BLaER1 treated with 17β-estradiol and CSF1 and Interleukin-3, amounts not matched to agents 10 nM and 100 nM (cell line): Measurements from ENCODE around the gene CCDC86.
"Not testable (repeated sequence)": the region's sequence is repeated elsewhere in the genome, so short reads cannot be mapped to it uniquely, and the experiment has no call there.

ENCODE experiments used
- H3K27ac ChIP-seq, 11 experiments: shearing (Covaris generic); formaldehyde crosslinking; 2 replicates each; pipeline ENCODE4 v1.8.1; 2022
- H3K27me3 ChIP-seq, 11 experiments: shearing (Covaris generic); formaldehyde crosslinking; 2 replicates each; pipeline ENCODE4 v1.8.1; 2022
- H3K36me3 ChIP-seq, 11 experiments: shearing (Covaris generic); formaldehyde crosslinking; 2 replicates each; pipeline ENCODE4 v1.8.1; 2022
- H3K4me1 ChIP-seq, 10 experiments: shearing (Covaris generic); formaldehyde crosslinking; 2 replicates each; pipeline ENCODE4 v1.8.1; 2022
- H3K4me2 ChIP-seq, 11 experiments: shearing (Covaris generic); formaldehyde crosslinking; 2 replicates each; pipeline ENCODE4 v1.8.1; 2022
- H3K4me3 ChIP-seq, 10 experiments: shearing (Covaris generic); formaldehyde crosslinking; 2 replicates each; pipeline ENCODE4 v1.8.1; 2022
- H3K9ac ChIP-seq, 11 experiments: shearing (Covaris generic); formaldehyde crosslinking; 2 replicates each; pipeline ENCODE4 v1.8.1; 2022
- H3K9me3 ChIP-seq, 11 experiments: shearing (Covaris generic); formaldehyde crosslinking; replicated peaks in 1 of 11; 2 replicates each; pipeline ENCODE4 v1.8.1; 2022
- H4K20me1 ChIP-seq, 11 experiments: shearing (Covaris generic); formaldehyde crosslinking; 2 replicates each; pipeline ENCODE4 v1.8.1; 2022
- Cebpa-rat ChIP-seq, 11 experiments: shearing (Covaris generic); IDR thresholded peaks; 2 replicates each; pipeline ENCODE4 v1.8.1; 2022

The CCDC86 gene

DNA sequence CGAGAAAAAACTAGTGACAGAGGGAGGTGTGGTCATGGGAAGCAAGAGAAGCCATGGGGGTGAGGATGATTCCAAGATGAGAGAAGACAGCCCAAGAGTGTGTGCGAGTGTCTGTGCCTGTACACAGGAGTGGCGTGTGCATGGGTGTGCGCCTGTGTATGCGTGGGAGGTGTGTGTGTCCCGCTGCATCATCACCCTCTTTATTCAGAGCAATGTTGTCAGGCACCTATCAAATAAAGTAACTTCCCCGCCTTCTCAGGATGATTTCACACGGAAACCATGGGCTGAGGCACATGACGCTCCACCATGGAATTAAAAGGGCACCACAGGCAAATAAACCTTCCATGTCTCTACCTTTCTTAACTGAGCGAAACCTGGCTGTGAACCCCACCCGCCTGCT lies 32.2 kb upstream of the CCDC86 start:
- peaks cover 16 to 61% (median 51%) of the 10 kb centered on the region in 10 experiments for H3K4me1 ChIP-seq
- H3K9me3 ChIP-seq, result peaks cover 11 to 27% (median 23%) of the 10 kb centered on the region in 11 experiments; a peak in 21 of 22 replicates
- peak overlapping the region in 8 of 11 experiments; percentile 30 to 87 (median 80); a peak in 11 of 22 replicates for H3K4me2 ChIP-seq
- no peak for TF ChIP-seq Cebpa-rat (IDR thresholded peaks at IDR 0.05)
- H3K36me3 ChIP-seq, result no peaks in the 10 kb centered on the region
- H3K4me3 ChIP-seq, result no peak overlapping the region
- no peaks in the 10 kb centered on the region for H4K20me1 ChIP-seq
- H3K9ac ChIP-seq, result no peak overlapping the region
- peak overlapping the region in 1 of 11 experiments; percentile 72; a peak in 1 of 22 replicates for H3K27ac ChIP-seq
- H3K27me3 ChIP-seq, result no peaks in the 10 kb centered on the region

DNA sequence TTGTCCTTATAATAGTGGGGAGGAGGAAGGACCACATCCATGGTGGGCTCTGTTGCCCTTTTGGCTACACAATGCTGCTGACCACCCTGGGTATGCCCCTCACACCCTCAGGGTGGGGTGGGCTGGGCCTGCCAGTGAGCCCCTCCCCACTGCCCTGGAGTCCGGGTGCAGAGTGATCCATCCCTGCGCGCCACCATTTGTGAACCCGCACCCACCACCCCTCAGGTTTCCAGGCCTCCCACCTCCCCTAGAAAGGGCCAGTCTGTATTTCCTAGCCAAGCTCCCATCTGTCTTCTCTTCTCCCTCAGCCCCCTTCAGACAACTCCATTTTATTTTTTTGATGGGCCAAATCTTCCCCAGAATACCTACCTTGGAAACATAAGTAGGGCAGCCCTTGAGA lies 31.8 kb upstream of the CCDC86 start:
- H3K36me3 ChIP-seq, result no peaks in the 10 kb centered on the region
- peaks cover 16 to 61% (median 51%) of the 10 kb centered on the region in 10 experiments for H3K4me1 ChIP-seq
- H3K27ac ChIP-seq, result peak overlapping the region in 6 of 11 experiments; percentile 59 to 76 (median 72); a peak in 9 of 22 replicates
- no peaks in the 10 kb centered on the region for H3K27me3 ChIP-seq
- H3K4me2 ChIP-seq, result peak overlapping the region in 9 of 11 experiments; percentile 65 to 87 (median 80); a peak in 18 of 22 replicates
- H3K9ac ChIP-seq, result peak overlapping the region in 4 of 11 experiments; percentile 48 to 68 (median 57); a peak in 4 of 22 replicates
- H4K20me1 ChIP-seq, result no peaks in the 10 kb centered on the region
- no peak overlapping the region for H3K4me3 ChIP-seq
- H3K9me3 ChIP-seq, result peaks cover 11 to 29% (median 23%) of the 10 kb centered on the region in 11 experiments; a peak in 21 of 22 replicates
- no peak for TF ChIP-seq Cebpa-rat (IDR thresholded peaks at IDR 0.05)

DNA sequence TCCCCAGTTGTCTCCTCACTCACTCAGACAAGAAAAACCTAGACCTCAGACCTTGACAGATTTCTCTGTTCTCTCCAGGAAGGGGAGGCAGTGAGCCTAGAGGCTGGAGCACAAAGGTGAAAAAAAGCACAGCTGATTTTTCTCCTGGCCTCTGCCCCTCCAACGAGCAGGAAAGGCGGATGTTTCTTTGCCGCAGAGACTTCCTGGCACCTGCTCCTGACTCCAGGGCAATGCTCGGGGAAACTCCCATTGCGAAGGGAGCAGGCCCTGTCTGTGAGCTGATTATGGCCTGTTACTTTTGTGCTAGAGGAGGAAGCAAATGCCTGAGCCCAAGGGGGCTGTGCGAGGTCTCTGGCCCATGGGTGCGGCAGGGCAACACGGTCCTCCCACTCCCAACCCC lies 31.3 kb upstream of the CCDC86 start:
- Histone ChIP-seq H3K27ac (peak overlapping the region in 9 of 11 experiments; percentile 22 to 76 (median 63); a peak in 17 of 22 replicates), H3K4me3 (no peak overlapping the region), H4K20me1 (no peaks in the 10 kb centered on the region), H3K4me2 (peak overlapping the region; percentile 58 to 87 (median 79)), H3K9ac (peak overlapping the region in 9 of 11 experiments; percentile 2 to 68 (median 48); a peak in 12 of 22 replicates), H3K4me1 (peaks cover 16 to 60% (median 51%) of the 10 kb centered on the region in 10 experiments), H3K27me3 (no peaks in the 10 kb centered on the region), H3K36me3 (no peaks in the 10 kb centered on the region), H3K9me3 (peaks cover 11 to 32% (median 23%) of the 10 kb centered on the region in 11 experiments; a peak in 21 of 22 replicates)
- TF ChIP-seq Cebpa-rat (IDR thresholded peaks at IDR 0.05), result no peak

DNA sequence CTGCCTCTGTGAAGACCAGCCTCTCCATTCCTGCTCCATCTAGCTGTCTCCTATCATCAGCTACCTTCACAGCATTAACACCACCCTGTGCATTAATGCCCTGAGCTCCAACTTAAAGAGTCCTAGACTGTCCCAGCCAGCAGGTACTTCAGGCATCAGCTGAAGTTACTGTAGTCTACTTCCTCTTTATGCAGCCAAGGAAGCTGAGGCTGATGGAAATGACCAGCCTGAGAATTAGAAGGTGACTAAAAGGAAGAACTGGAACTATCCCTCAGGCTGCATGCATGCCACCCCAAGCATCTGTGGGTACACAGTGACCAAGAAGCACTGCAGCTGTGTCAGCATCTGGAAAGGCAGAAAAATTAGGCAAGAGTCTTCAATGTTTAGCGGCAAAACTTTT lies 28.6 kb upstream of the CCDC86 start:
- peak overlapping the region in 1 of 11 experiments; percentile 9; a peak in 1 of 22 replicates for H3K4me2 ChIP-seq
- peaks cover 27 to 53% (median 40%) of the 10 kb centered on the region in 11 experiments for H3K9me3 ChIP-seq
- H4K20me1 ChIP-seq, result no peaks in the 10 kb centered on the region
- H3K4me3 ChIP-seq, result no peak overlapping the region
- H3K27ac ChIP-seq, result no peak overlapping the region
- no peak for TF ChIP-seq Cebpa-rat (IDR thresholded peaks at IDR 0.05)
- H3K4me1 ChIP-seq, result peaks cover 16 to 35% (median 29%) of the 10 kb centered on the region in 10 experiments
- no peaks in the 10 kb centered on the region for H3K36me3 ChIP-seq
- no peak overlapping the region for H3K9ac ChIP-seq
- H3K27me3 ChIP-seq, result no peaks in the 10 kb centered on the region

DNA sequence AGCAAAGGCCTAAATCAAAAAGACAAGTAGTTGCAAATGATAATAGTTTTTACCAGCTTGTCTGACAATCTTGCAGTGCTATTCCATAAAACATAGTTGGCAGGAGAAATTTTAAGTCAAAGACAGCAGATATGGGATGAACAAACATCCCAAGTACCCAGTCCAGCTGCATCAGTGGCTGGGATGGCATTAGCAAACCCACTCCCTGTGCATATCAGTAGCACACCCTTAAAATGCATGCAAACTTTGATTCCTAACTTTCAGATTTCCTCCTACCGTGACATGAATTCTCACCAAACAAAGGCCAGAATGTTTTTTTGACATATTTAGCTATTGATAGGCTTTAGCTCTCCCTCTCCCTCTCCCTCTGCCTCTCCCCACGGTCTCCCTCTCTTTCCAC lies 27.8 kb upstream of the CCDC86 start:
- Histone ChIP-seq H3K36me3 (no peaks in the 10 kb centered on the region), H3K4me1 (peaks cover 16 to 31% (median 27%) of the 10 kb centered on the region in 10 experiments), H3K27me3 (no peaks in the 10 kb centered on the region), H3K9ac (no peak overlapping the region), H3K9me3 (peaks cover 27 to 53% (median 40%) of the 10 kb centered on the region in 11 experiments), H3K4me2 (no peak overlapping the region), H3K27ac (no peak overlapping the region), H3K4me3 (no peak overlapping the region), H4K20me1 (no peaks in the 10 kb centered on the region)
- TF ChIP-seq Cebpa-rat (IDR thresholded peaks at IDR 0.05), result no peak

DNA sequence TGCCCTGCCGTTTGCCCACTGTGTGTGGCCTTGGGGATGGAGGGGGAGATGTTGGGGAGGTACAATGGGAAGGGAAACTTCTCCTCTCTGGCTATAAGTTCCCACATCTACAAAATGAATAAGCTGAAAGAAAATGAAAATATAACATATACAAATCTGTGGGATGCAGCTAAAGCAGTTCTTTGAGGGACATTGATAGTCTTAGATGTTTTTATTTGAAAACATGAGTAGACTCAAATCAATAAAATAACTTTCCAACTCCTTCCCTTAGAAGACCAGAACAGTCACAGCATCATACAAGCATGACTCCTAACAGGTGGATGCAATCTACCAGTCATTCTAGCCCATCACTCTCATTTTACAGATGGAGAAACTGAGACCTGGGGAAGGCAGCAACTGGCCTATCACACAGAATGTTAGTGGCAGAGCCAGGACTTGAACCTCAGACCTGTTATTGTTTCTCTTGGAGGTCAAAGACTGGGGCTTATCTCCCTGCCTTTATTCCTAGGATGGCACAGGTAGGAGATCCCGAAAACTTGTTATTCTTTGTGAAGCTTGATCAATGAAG lies 25.2 kb upstream of the CCDC86 start:
- TF ChIP-seq Cebpa-rat (IDR thresholded peaks at IDR 0.05), result no peak
- Histone ChIP-seq H3K4me1 (peaks cover 2 to 10% (median 5%) of the 10 kb centered on the region in 10 experiments; a peak in 18 of 20 replicates), H3K27ac (no peak overlapping the region), H3K4me2 (no peak overlapping the region), H3K9me3 (peaks cover 27 to 53% (median 40%) of the 10 kb centered on the region in 11 experiments), H3K4me3 (peak overlapping the region in 1 of 10 experiments; percentile 8; a peak in 1 of 20 replicates), H3K36me3 (no peaks in the 10 kb centered on the region), H4K20me1 (no peaks in the 10 kb centered on the region), H3K9ac (no peak overlapping the region), H3K27me3 (no peaks in the 10 kb centered on the region)

DNA sequence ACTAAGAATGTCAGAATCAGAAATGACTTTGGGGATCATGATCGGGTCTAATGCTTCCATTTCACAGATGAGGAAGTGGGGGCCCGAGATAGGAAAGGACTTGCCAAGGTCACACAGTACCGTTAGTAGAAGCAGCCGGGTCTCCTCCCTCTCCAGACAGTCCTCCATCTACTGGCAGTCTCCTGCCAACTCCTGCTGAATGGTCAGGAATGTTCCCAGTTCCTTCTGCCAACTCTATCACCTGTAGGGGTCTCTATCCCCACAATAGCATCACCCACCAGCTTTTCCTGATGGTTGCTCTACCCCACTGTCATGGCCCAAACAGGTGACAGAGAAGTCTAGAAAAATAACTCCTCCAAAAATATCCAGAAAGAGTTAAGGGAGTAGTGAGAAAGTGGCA lies 23.9 kb upstream of the CCDC86 start:
- H3K36me3 ChIP-seq, result no peaks in the 10 kb centered on the region
- H3K4me1 ChIP-seq, result peaks cover 0 to 19% (median 14%) of the 10 kb centered on the region in 10 experiments; a peak in 17 of 20 replicates
- H4K20me1 ChIP-seq, result no peaks in the 10 kb centered on the region
- no peak overlapping the region for H3K4me2 ChIP-seq
- no peak overlapping the region for H3K9ac ChIP-seq
- H3K4me3 ChIP-seq, result no peak overlapping the region
- peaks cover 20 to 42% (median 31%) of the 10 kb centered on the region in 11 experiments for H3K9me3 ChIP-seq
- H3K27ac ChIP-seq, result no peak overlapping the region
- no peaks in the 10 kb centered on the region for H3K27me3 ChIP-seq
- TF ChIP-seq Cebpa-rat (IDR thresholded peaks at IDR 0.05), result no peak

- H3K4me3 ChIP-seq, result no peak overlapping the region; a peak in 1 of 20 replicates
- peaks cover 0 to 19% (median 14%) of the 10 kb centered on the region in 10 experiments; a peak in 16 of 20 replicates for H3K4me1 ChIP-seq
- no peak overlapping the region for H3K27ac ChIP-seq
- no peaks in the 10 kb centered on the region for H3K27me3 ChIP-seq
- H3K36me3 ChIP-seq, result no peaks in the 10 kb centered on the region
- no peaks in the 10 kb centered on the region for H4K20me1 ChIP-seq
- peak overlapping the region in 4 of 11 experiments; percentile 4 to 22 (median 18); a peak in 2 of 22 replicates for H3K9ac ChIP-seq
- H3K4me2 ChIP-seq, result peak overlapping the region in 9 of 11 experiments; percentile 52 to 82 (median 63); a peak in 18 of 22 replicates
- no peak for TF ChIP-seq Cebpa-rat (IDR thresholded peaks at IDR 0.05)
- peaks cover 6 to 12% (median 8%) of the 10 kb centered on the region in 11 experiments for H3K9me3 ChIP-seq
Observed at GRCh38 chr11:60821827-60822599, 19.9 kb upstream of the CCDC86 start.

- H3K27me3 ChIP-seq, H3K36me3 ChIP-seq, H4K20me1 ChIP-seq, H3K4me2 ChIP-seq, H3K9ac ChIP-seq, H3K27ac ChIP-seq, H3K9me3 ChIP-seq, H3K4me3 ChIP-seq: not testable (repeated sequence)
- H3K4me1 ChIP-seq, result peaks cover 0 to 19% (median 14%) of the 10 kb centered on the region in 10 experiments; a peak in 16 of 20 replicates
Observed at GRCh38 chr11:60823745-60824306, 18.1 kb upstream of the CCDC86 start.
